GM21515 (cell line): ENCODE data around the gene GPR137B.
"Not testable (repeated sequence)": the region's sequence is repeated elsewhere in the genome, so short reads cannot be mapped to it uniquely, and the experiment has no call there.

ENCODE experiments used
- ATAC-seq: cut with Tn5 transposase; IDR thresholded peaks from one replicate; pipeline ENCODE4 v1.9.1; 2021; ENCODE audit not compliant: unreplicated experiment

GPR137B gene

GRCh38 chr1:236143104-236143948 is 987 bp downstream of the GPR137B start:
- peak; percentile 27 for ATAC-seq

GRCh38 chr1:236144033-236144432 is 1.7 kb downstream of the GPR137B start:
- no peak for ATAC-seq

- ATAC-seq = no peak
Measured at GRCh38 chr1:236144446-236145150, 2.3 kb downstream of the GPR137B start.

GRCh38 chr1:236147068-236147467 is 4.7 kb downstream of the GPR137B start:
- no peak for ATAC-seq

GRCh38 chr1:236147521-236148469 is 5.5 kb downstream of the GPR137B start:
- no peak for ATAC-seq

GRCh38 chr1:236148470-236148845 is 6.1 kb downstream of the GPR137B start:
- no peak for ATAC-seq

GRCh38 chr1:236149003-236149595 is 6.8 kb downstream of the GPR137B start:
- ATAC-seq = no peak

- ATAC-seq = no peak
Measured at GRCh38 chr1:236149696-236150228, 7.4 kb downstream of the GPR137B start.

- no peak for ATAC-seq
Measured at GRCh38 chr1:236150311-236150955, 8.1 kb downstream of the GPR137B start.

GRCh38 chr1:236150986-236151385 is 8.6 kb downstream of the GPR137B start:
- no peak for ATAC-seq

- ATAC-seq = no peak
Measured at GRCh38 chr1:236151739-236152424, 9.5 kb downstream of the GPR137B start.

GRCh38 chr1:236154126-236154525 is 11.8 kb downstream of the GPR137B start:
- ATAC-seq = no peak

- no peak for ATAC-seq
Measured at GRCh38 chr1:236154671-236155398, 12.5 kb downstream of the GPR137B start.

- ATAC-seq = no peak
Measured at GRCh38 chr1:236155399-236155767, 13.0 kb downstream of the GPR137B start.

GRCh38 chr1:236155841-236156503 is 13.6 kb downstream of the GPR137B start:
- no peak for ATAC-seq

GRCh38 chr1:236156512-236157208 is 14.3 kb downstream of the GPR137B start:
- ATAC-seq = peak; percentile 83

GRCh38 chr1:236158072-236158471 is 15.7 kb downstream of the GPR137B start:
- ATAC-seq = not testable (repeated sequence)

GRCh38 chr1:236158719-236159118 is 16.4 kb downstream of the GPR137B start:
- ATAC-seq = no peak
